ENCODE measurements around the gene PDE3A. TPM values are rescaled to one million over a fixed set of nuclear protein-coding genes. Genes with fewer than 3 reads are reported as not detected.

PDE3A gene
- total RNA-seq, 1 experiment from 2014 or later = 0.12 TPM

- no peaks in the 10 kb centered on the region for H3K27me3 ChIP-seq (ENCODE audit: insufficient read depth, low read length)
- ChIA-PET POLR2A (no interaction called here), CTCF (no interaction called here), RAD21 (ENCODE audit: low non-redundant PET in 1 of 2, low total read pairs in 2 of 2, uncharacterized antibody in 2 of 2, unreplicated experiment in 2 of 2) (no interaction called here)
- intact Hi-C loops (cut with micrococcal nuclease) = no loop called here
- no peak overlapping the region for H3K4me2 ChIP-seq (ENCODE audit: low read length)
- H3K4me1 ChIP-seq (ENCODE audit: control insufficient read depth in 1 of 2, insufficient read depth in 2 of 2, low read length in 2 of 2) = no peaks in the 10 kb centered on the region
- no peak overlapping the region for H2AFZ ChIP-seq (ENCODE audit: low read depth, low read length, poor library complexity, severe bottlenecking)
- H3K36me3 ChIP-seq (ENCODE audit: control insufficient read depth in 1 of 2, insufficient read depth in 2 of 2, low read length in 2 of 2) = no peaks in the 10 kb centered on the region
- H3K9me3 ChIP-seq (ENCODE audit: control insufficient read depth in 1 of 2, insufficient read depth in 1 of 2, low read depth in 1 of 2, low read length in 2 of 2) = no peaks in the 10 kb centered on the region
- no peak overlapping the region for H3K27ac ChIP-seq (ENCODE audit: low read depth, low read length)
- no peak for TF ChIP-seq YY1 (IDR thresholded peaks at IDR 0.05; ENCODE audit: extremely low read depth, insufficient replicate concordance, low read depth, low read length)
- no peak for TF ChIP-seq SRF (IDR thresholded peaks at IDR 0.05; ENCODE audit: low read depth)
- no peak for TF ChIP-seq POLR2A (IDR thresholded peaks at IDR 0.05; ENCODE audit: borderline replicate concordance, extremely low read depth, insufficient read depth, insufficient read length)
- TF ChIP-seq REST (IDR thresholded peaks at IDR 0.05; ENCODE audit: low read depth) = no peak
- ATAC-seq (no peak), DNase-seq (ENCODE audit: low read depth, low spot score) (no peak)
- no TSS peak for BruUV-seq (replicated peaks)
- no peak overlapping the region for H3K9ac ChIP-seq (ENCODE audit: low read length)
- no peaks in the 10 kb centered on the region for H3K9me2 ChIP-seq (ENCODE audit: insufficient read depth)
- no peak overlapping the region for H3K4me3 ChIP-seq (replicated peaks in 1 of 2; ENCODE audit: low read depth in 1 of 2, low read length in 2 of 2)
- H4K20me1 ChIP-seq (ENCODE audit: insufficient read depth) = no peaks in the 10 kb centered on the region
- H3K79me2 ChIP-seq (ENCODE audit: insufficient read depth, low read length) = no peaks in the 10 kb centered on the region
Observed at GRCh38 chr12:20345866-20346265, 22.5 kb upstream of the PDE3A start.

- intact Hi-C loops (cut with micrococcal nuclease) = no loop called here
- H3K27ac ChIP-seq (ENCODE audit: low read depth, low read length) = no peak overlapping the region
- no peaks in the 10 kb centered on the region for H3K79me2 ChIP-seq (ENCODE audit: insufficient read depth, low read length)
- DNase-seq (ENCODE audit: low read depth, low spot score) = no peak
- H3K4me1 ChIP-seq (ENCODE audit: control insufficient read depth in 1 of 2, insufficient read depth in 2 of 2, low read length in 2 of 2) = no peaks in the 10 kb centered on the region
- ChIA-PET POLR2A (no interaction called here), RAD21 (ENCODE audit: low non-redundant PET in 1 of 2, low total read pairs in 2 of 2, uncharacterized antibody in 2 of 2, unreplicated experiment in 2 of 2) (no interaction called here), CTCF (no interaction called here)
- no peak for ATAC-seq
- TF ChIP-seq YY1 (IDR thresholded peaks at IDR 0.05; ENCODE audit: extremely low read depth, insufficient replicate concordance, low read depth, low read length) = no peak
- TF ChIP-seq POLR2A (IDR thresholded peaks at IDR 0.05; ENCODE audit: borderline replicate concordance, extremely low read depth, insufficient read depth, insufficient read length) = no peak
- TF ChIP-seq JUND (IDR thresholded peaks at IDR 0.05) = no peak
- TF ChIP-seq CEBPB (IDR thresholded peaks at IDR 0.05; ENCODE audit: low read depth) = no peak
- no peak for TF ChIP-seq SIN3A (IDR thresholded peaks at IDR 0.05; ENCODE audit: low read depth)
- TF ChIP-seq ZBTB33 (IDR thresholded peaks at IDR 0.05; ENCODE audit: extremely low read depth, insufficient replicate concordance, low read length) = no peak
- no peak for TF ChIP-seq EGR1 (IDR thresholded peaks at IDR 0.05; ENCODE audit: low read depth)
- no peaks in the 10 kb centered on the region for H3K9me3 ChIP-seq (ENCODE audit: control insufficient read depth in 1 of 2, insufficient read depth in 1 of 2, low read depth in 1 of 2, low read length in 2 of 2)
- no peak overlapping the region for H2AFZ ChIP-seq (ENCODE audit: low read depth, low read length, poor library complexity, severe bottlenecking)
- H3K4me3 ChIP-seq (replicated peaks in 1 of 2; ENCODE audit: low read depth in 1 of 2, low read length in 2 of 2) = no peak overlapping the region
- no peaks in the 10 kb centered on the region for H3K9me2 ChIP-seq (ENCODE audit: insufficient read depth)
- H4K20me1 ChIP-seq (ENCODE audit: insufficient read depth) = no peaks in the 10 kb centered on the region
- H3K9ac ChIP-seq (ENCODE audit: low read length) = no peak overlapping the region
- no peaks in the 10 kb centered on the region for H3K27me3 ChIP-seq (ENCODE audit: insufficient read depth, low read length)
- no TSS peak for BruUV-seq (replicated peaks)
- H3K4me2 ChIP-seq (ENCODE audit: low read length) = no peak overlapping the region
- H3K36me3 ChIP-seq (ENCODE audit: control insufficient read depth in 1 of 2, insufficient read depth in 2 of 2, low read length in 2 of 2) = no peaks in the 10 kb centered on the region
Observed at GRCh38 chr12:20350026-20350425, 18.3 kb upstream of the PDE3A start.

All from HCT116 (cell line).